HCT116 (cell line): Measurements from ENCODE around the gene KLHL33. TPM values are rescaled to one million over a fixed set of nuclear protein-coding genes. Genes with fewer than 3 reads are reported as not detected.

ENCODE experiments used
- ATAC-seq: fragments of 200-7000 bp; cut with Tn5 transposase; 2 replicates; pipeline ENCODE4 v1.9.1; 2020; ENCODE audit warnings: mild to moderate bottlenecking, moderate library complexity
- BruUV-seq: library from RNA; stranded (reverse); fragments of 400-500 nt; replicated peaks from 2 replicates; lab custom pipeline; 2021; lab: Mats Ljungman, UMichigan
- CTCF ChIA-PET: fragments of 300-600 bp; sonication (Branson Sonifier 250); formaldehyde crosslinking; loops from one replicate; lab custom pipeline; 2021; ENCODE audit warnings: antibody characterized with exemption; lab: Charles Lee
- POLR2A ChIA-PET: fragments of 300-600, 350-600 bp; sonication (Branson Sonifier 250); formaldehyde crosslinking; loops from one replicate; lab custom pipeline; 2021; ENCODE audit warnings: antibody characterized with exemption; lab: Charles Lee
- RAD21 ChIA-PET, 2 experiments: fragments of 300-600 bp; sonication (Branson Sonifier 250); formaldehyde crosslinking; loops; one replicate each; lab custom pipeline; 2023; ENCODE audit warnings: low total read pairs in 2 of 2; ENCODE audit not compliant: uncharacterized antibody in 2 of 2, unreplicated experiment in 2 of 2, low non-redundant PET in 1 of 2; lab: Charles Lee
- DNase-seq: peaks from one replicate; pipeline ENCODE4 v3.0.0-alpha.2; 2010; ENCODE audit warnings: low read depth, low spot score
- H2AFZ ChIP-seq: fragments of 200-600 bp; shearing (Covaris generic), sonication (generic); 2 replicates; pipeline ENCODE4 v1.6.1; 2017; ENCODE audit warnings: low read depth, mixed run types, mixed read lengths, antibody characterized with exemption, low read length; ENCODE audit not compliant: poor library complexity, severe bottlenecking
- H3K27ac ChIP-seq: 2 replicates; pipeline ENCODE4 v1.5.1; 2012; ENCODE audit warnings: low read depth, low read length
- H3K27me3 ChIP-seq: fragments of 200-600 bp; sonication (generic); 2 replicates; pipeline ENCODE4 v1.6.1; 2016; ENCODE audit warnings: mixed run types, low read length, mixed read lengths; ENCODE audit not compliant: insufficient read depth
- H3K36me3 ChIP-seq, 2 experiments: fragments of 200-500 bp in 1 of 2; fragments of 200-600 bp in 1 of 2; sonication (Bioruptor generic) in 1 of 2; sonication (generic) in 1 of 2; 2 replicates each; pipeline versions ENCODE4 v1.5.1 to v1.6.1; 2014 to 2016; ENCODE audit warnings: low read length in 2 of 2, inconsistent platforms in 1 of 2, mixed read lengths in 1 of 2, mixed run types in 1 of 2; ENCODE audit not compliant: insufficient read depth in 2 of 2, control insufficient read depth in 1 of 2
- H3K4me1 ChIP-seq, 2 experiments: fragments of 200-600 bp in 1 of 2; sonication (generic) in 1 of 2; 2 replicates each; pipeline versions ENCODE4 v1.5.1 to v1.6.1; 2012 to 2017; ENCODE audit warnings: low read length in 2 of 2, inconsistent platforms in 1 of 2, mild to moderate bottlenecking in 1 of 2, mixed read lengths in 1 of 2, mixed run types in 1 of 2, moderate library complexity in 1 of 2; ENCODE audit not compliant: insufficient read depth in 2 of 2, control insufficient read depth in 1 of 2
- H3K4me2 ChIP-seq: fragments of 200-600 bp; sonication (generic); 2 replicates; pipeline ENCODE4 v1.6.1; 2017; ENCODE audit warnings: mixed run types, low read length, mixed read lengths
- H3K4me3 ChIP-seq, 2 experiments: fragments of 200-600 bp in 1 of 2; sonication (generic) in 1 of 2; replicated peaks in 1 of 2; 2 replicates each; pipeline ENCODE4 v1.5.1; 2011 to 2016; ENCODE audit warnings: low read length in 2 of 2, control low read depth in 1 of 2, low read depth in 1 of 2, mild to moderate bottlenecking in 1 of 2, mixed read lengths in 1 of 2, mixed run types in 1 of 2
- H3K79me2 ChIP-seq: fragments of 200-600 bp; sonication (generic); 2 replicates; pipeline ENCODE4 v1.6.1; 2017; ENCODE audit warnings: mild to moderate bottlenecking, mixed run types, low read length, moderate library complexity, mixed read lengths; ENCODE audit not compliant: insufficient read depth
- H3K9ac ChIP-seq: fragments of 200-600 bp; sonication (generic); 2 replicates; pipeline ENCODE4 v1.6.1; 2016; ENCODE audit warnings: low read length, mixed read lengths
- H3K9me2 ChIP-seq: fragments of 200-600 bp; sonication (generic), shearing (Covaris generic); 2 replicates; pipeline ENCODE4 v1.6.1; 2017; ENCODE audit warnings: mixed run types, mild to moderate bottlenecking, moderate library complexity; ENCODE audit not compliant: insufficient read depth
- H3K9me3 ChIP-seq, 2 experiments: fragments of 200-500 bp in 1 of 2; fragments of 200-600 bp in 1 of 2; sonication (Bioruptor generic) in 1 of 2; sonication (generic) in 1 of 2; 2 replicates each; pipeline ENCODE4 v1.6.1; 2014 to 2017; ENCODE audit warnings: low read length in 2 of 2, mixed read lengths in 2 of 2, inconsistent platforms in 1 of 2, low read depth in 1 of 2, mild to moderate bottlenecking in 1 of 2, mixed run types in 1 of 2, moderate library complexity in 1 of 2; ENCODE audit not compliant: control insufficient read depth in 1 of 2, insufficient read depth in 1 of 2
- H4K20me1 ChIP-seq: fragments of 200-600 bp; sonication (generic), shearing (Covaris generic); 2 replicates; pipeline ENCODE4 v1.6.1; 2017; ENCODE audit warnings: mixed run types, mild to moderate bottlenecking, moderate library complexity; ENCODE audit not compliant: insufficient read depth
- CBX3 ChIP-seq: IDR thresholded peaks from 2 replicates; pipeline ENCODE4 v1.6.1; 2012; ENCODE audit warnings: low read depth
- CTCF ChIP-seq, 3 experiments: fragments of 200-600 bp in 1 of 3; sonication (generic) in 1 of 3; IDR thresholded peaks in 2 of 3; conservative IDR thresholded peaks in 1 of 3; 2 replicates each; pipeline ENCODE4 v1.5.1; 2012 to 2017; ENCODE audit warnings: low read depth in 2 of 3, low read length in 2 of 3, antibody characterized with exemption in 1 of 3, borderline replicate concordance in 1 of 3, control low read depth in 1 of 3, mild to moderate bottlenecking in 1 of 3, mixed read lengths in 1 of 3, mixed run types in 1 of 3, moderate library complexity in 1 of 3; ENCODE audit not compliant: insufficient read depth in 1 of 3
- EGR1 ChIP-seq: IDR thresholded peaks from 2 replicates; pipeline ENCODE4 v1.6.1; 2012; ENCODE audit warnings: low read depth
- ELF1 ChIP-seq: IDR thresholded peaks from 2 replicates; pipeline ENCODE4 v1.6.1; 2012; ENCODE audit warnings: low read depth, borderline replicate concordance
- EZH2 ChIP-seq: fragments of 200-600 bp; sonication (generic); IDR thresholded peaks from 2 replicates; pipeline ENCODE4 v1.6.1; 2017; ENCODE audit warnings: antibody characterized with exemption, mixed run types
- EZH2phosphoT487 ChIP-seq: fragments of 200-600 bp; IDR thresholded peaks from 2 replicates; pipeline ENCODE4 v1.6.1; 2018; ENCODE audit warnings: antibody characterized with exemption, borderline replicate concordance
- FOSL1 ChIP-seq: IDR thresholded peaks from 2 replicates; pipeline ENCODE4 v1.6.1; 2012; ENCODE audit warnings: low read depth
- JUND ChIP-seq: IDR thresholded peaks from 2 replicates; pipeline ENCODE4 v1.6.1; 2012
- POLR2A ChIP-seq: IDR thresholded peaks from 2 replicates; pipeline ENCODE4 v1.7.0; 2011; ENCODE audit warnings: borderline replicate concordance; ENCODE audit not compliant: insufficient read depth, insufficient read length; ENCODE audit errors: extremely low read depth
- POLR2AphosphoS5 ChIP-seq: IDR thresholded peaks from 2 replicates; pipeline ENCODE4 v1.6.1; 2011; ENCODE audit warnings: mild to moderate bottlenecking, low read depth, low read length, moderate library complexity
- RAD21 ChIP-seq: IDR thresholded peaks from 2 replicates; pipeline ENCODE4 v1.6.1; 2012; ENCODE audit warnings: low read depth, mild to moderate bottlenecking
- REST ChIP-seq: IDR thresholded peaks from 2 replicates; pipeline ENCODE4 v1.6.1; 2012; ENCODE audit warnings: low read depth
- SIN3A ChIP-seq: IDR thresholded peaks from 2 replicates; pipeline ENCODE4 v1.6.1; 2012; ENCODE audit warnings: low read depth
- SP1 ChIP-seq: IDR thresholded peaks from 2 replicates; pipeline ENCODE4 v1.6.1; 2012; ENCODE audit warnings: low read depth
- SRF ChIP-seq: IDR thresholded peaks from 2 replicates; pipeline ENCODE4 v1.6.1; 2012; ENCODE audit warnings: low read depth
- TCF7L2 ChIP-seq: IDR thresholded peaks from 2 replicates; pipeline ENCODE4 v1.7.0; 2011; ENCODE audit warnings: borderline replicate concordance, inconsistent platforms; ENCODE audit not compliant: insufficient read depth, insufficient read length; ENCODE audit errors: extremely low read depth
- YY1 ChIP-seq: IDR thresholded peaks from 2 replicates; pipeline ENCODE4 v1.6.1; 2011; ENCODE audit warnings: low read length, low read depth, moderate library complexity, mild to moderate bottlenecking; ENCODE audit not compliant: insufficient replicate concordance; ENCODE audit errors: extremely low read depth
- ZBTB33 ChIP-seq: IDR thresholded peaks from 2 replicates; pipeline ENCODE4 v1.6.1; 2011; ENCODE audit warnings: mild to moderate bottlenecking, low read length, moderate library complexity; ENCODE audit not compliant: insufficient replicate concordance; ENCODE audit errors: extremely low read depth
- intact Hi-C: fragments of 100-400 bp; cut with micrococcal nuclease; formaldehyde crosslinking; loops from 2 replicates; pipeline ENCODE4 v1.10.0; 2022
- total RNA-seq: library from RNA; stranded (reverse); gene quantifications from one replicate; pipeline ENCODE4 v1.2.1, GENCODE V29; 2021; ENCODE audit not compliant: unreplicated experiment

KLHL33 gene
- total RNA-seq, 1 experiment from 2014 or later: 0.05 TPM

DNA sequence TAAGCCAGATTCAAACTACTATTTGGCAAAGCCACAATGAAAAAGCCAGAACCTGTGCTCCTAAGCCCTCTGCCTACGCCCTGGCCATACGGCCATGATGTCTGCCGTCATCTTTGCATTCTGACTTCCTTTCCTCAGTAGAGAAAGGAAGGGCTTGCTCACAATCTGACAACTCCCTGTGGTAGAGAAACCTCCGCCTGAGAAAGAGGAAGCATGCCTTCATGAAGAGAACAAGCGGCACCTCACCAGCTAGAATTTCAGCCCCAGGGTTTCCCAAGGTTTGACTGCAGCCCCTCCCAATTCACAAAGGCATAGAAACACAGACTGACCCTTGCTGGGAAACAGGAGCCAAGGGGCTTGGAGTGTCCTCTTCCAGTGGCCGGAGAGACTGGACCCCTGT lies 48.4 kb downstream of the KLHL33 start:
- ChIA-PET POLR2A (interaction anchor here (0.6 kb wide), 1 partner anchor 173 kb away, joined by 4 read pairs; the partner anchor contains the start of gene RNASE9), RAD21 (no interaction called here), CTCF (no interaction called here)
- no peak overlapping the region for H3K9ac ChIP-seq
- no TSS peak for BruUV-seq
- H3K9me2 ChIP-seq: no peaks in the 10 kb centered on the region
- no peaks in the 10 kb centered on the region for H4K20me1 ChIP-seq
- H3K9me3 ChIP-seq: no peaks in the 10 kb centered on the region
- H3K4me2 ChIP-seq: no peak overlapping the region
- no peaks in the 10 kb centered on the region for H3K4me1 ChIP-seq
- no peaks in the 10 kb centered on the region for H3K79me2 ChIP-seq
- no peak for DNase-seq
- H3K27ac ChIP-seq: no peak overlapping the region
- no peak overlapping the region for H3K4me3 ChIP-seq
- no peak for ATAC-seq
- no peak overlapping the region for H2AFZ ChIP-seq
- intact Hi-C loops: no loop called here
- TF ChIP-seq POLR2AphosphoS5 (no peak), YY1 (no peak), REST (no peak), POLR2A (no peak), SRF (no peak), SP1 (no peak), EZH2 (no peak), FOSL1 (no peak), EZH2phosphoT487 (no peak), CBX3 (no peak), SIN3A (no peak), EGR1 (no peak), ELF1 (no peak), ZBTB33 (no peak), TCF7L2 (no peak), CTCF (IDR thresholded peaks at IDR 0.05 in 2 of 3, conservative IDR thresholded peaks at IDR 0.05 in 1 of 3; ENCODE audit: borderline replicate concordance in 1 of 3, insufficient read depth in 1 of 3, low read depth in 2 of 3, low read length in 2 of 3) (no peak), JUND (no peak), RAD21 (no peak)
- no peaks in the 10 kb centered on the region for H3K27me3 ChIP-seq
- H3K36me3 ChIP-seq: peaks cover 31 to 47% of the 10 kb centered on the region in 2 experiments; a peak in 3 of 4 replicates
